HG03575 (cell line): ENCODE data around the gene TRABD2A.
"Not testable (repeated sequence)": the region's sequence is repeated elsewhere in the genome, so short reads cannot be mapped to it uniquely, and the experiment has no call there.

ENCODE experiments used
- ATAC-seq: cut with Tn5 transposase; IDR thresholded peaks from one replicate; pipeline ENCODE4 v1.9.1; 2021; ENCODE audit not compliant: unreplicated experiment, insufficient number of reproducible peaks, low FRiP score; ENCODE audit errors: extremely low read depth

TRABD2A gene, protein sequence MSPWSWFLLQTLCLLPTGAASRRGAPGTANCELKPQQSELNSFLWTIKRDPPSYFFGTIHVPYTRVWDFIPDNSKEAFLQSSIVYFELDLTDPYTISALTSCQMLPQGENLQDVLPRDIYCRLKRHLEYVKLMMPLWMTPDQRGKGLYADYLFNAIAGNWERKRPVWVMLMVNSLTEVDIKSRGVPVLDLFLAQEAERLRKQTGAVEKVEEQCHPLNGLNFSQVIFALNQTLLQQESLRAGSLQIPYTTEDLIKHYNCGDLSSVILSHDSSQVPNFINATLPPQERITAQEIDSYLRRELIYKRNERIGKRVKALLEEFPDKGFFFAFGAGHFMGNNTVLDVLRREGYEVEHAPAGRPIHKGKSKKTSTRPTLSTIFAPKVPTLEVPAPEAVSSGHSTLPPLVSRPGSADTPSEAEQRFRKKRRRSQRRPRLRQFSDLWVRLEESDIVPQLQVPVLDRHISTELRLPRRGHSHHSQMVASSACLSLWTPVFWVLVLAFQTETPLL

DNA sequence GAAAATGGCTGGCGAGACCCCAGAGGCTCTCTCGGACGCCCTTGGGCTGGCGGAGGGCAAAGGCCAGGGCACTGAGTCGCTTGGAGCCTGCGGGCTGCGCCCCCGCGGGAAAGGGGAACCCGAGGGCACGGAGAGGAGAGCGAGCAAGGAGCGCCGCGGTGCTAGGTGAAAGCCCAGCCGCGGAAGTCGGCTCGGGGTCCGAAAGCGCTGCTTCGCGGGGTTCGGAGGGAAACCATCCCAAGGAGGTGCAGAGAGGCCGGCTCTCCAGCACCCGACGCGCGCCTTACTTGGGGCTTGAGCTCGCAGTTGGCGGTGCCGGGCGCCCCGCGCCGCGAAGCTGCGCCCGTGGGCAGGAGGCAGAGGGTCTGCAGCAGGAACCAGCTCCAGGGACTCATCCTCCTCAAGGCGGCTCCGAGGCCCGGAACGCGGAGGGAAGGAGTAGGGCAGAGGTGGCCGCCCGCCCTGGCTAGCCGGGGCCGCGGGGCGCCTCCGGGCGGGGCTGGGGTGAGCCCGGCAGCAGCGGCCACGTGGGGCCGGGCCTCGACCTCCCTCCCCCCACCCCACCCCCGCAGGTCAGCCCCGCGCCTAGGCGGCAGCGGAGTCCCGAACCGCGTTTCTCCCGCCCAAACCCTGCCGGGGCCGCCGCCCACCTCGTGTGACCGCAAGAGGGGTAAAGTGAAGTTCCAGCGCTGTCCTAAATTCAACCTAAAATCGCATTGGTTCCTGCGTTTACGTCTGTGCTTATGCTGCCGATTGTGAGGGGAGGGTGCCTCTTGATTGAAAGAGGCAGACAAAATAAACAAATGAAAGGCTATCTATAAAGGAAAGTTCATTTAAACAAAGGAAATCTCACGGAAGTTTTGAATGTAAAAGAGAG lies at the start of gene TRABD2A:
Gene TRABD2A, minus strand, starts transcription at position 440 of the 877 bp plus-strand sequence. Its CDS starts 45 bp downstream, at position 395.
- ATAC-seq, result no peak

DNA sequence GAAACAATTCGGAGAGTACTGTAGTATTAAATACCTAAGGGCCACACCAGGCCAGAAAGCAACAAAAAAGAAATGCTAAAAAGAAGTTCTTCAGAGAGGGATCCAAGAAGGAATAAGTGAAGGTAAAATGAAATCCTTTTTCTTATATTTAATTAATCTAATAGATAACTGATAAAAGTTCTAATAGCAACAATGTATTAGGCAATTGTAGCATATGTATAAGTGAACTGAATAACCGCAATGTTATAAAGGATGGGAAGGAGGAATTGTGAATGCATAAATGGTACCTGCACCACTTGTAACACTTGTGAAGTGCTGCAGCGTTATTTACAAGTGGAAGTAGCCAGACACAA lies 46.4 kb upstream of the TRABD2A start:
- no peak for ATAC-seq

DNA sequence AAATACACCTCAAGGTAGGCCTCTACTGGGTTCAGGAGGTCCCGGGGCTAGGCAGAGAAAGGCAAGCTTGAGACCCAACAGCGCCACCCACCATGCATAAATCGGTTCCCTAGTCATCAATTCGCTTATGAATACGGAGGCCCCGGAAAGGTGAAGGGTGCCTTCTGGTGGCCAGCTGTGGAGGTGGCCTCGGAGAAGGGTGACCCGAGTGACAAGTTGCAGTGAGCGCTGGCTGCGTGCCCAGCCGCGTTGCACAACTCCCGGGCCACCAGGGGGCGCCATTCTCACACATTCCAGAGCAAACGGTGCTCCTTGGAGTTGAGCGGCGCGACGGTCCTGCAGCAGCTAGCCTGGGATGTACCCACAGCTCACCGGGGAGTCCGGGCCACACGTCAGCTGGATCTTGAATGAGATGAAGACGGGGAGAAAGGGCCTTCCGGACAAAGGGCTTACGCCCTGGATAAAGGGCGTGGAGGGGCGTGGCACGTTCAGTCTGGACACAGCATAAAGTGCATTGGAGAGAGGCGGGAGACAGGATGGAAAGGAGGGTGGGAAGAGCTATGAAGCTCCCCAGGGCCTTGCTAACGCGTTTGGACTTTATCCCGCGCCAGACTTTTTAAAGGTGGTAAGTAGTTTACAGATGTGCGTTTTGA lies 45.0 kb upstream of the TRABD2A start:
- peak; percentile 74 for ATAC-seq

DNA sequence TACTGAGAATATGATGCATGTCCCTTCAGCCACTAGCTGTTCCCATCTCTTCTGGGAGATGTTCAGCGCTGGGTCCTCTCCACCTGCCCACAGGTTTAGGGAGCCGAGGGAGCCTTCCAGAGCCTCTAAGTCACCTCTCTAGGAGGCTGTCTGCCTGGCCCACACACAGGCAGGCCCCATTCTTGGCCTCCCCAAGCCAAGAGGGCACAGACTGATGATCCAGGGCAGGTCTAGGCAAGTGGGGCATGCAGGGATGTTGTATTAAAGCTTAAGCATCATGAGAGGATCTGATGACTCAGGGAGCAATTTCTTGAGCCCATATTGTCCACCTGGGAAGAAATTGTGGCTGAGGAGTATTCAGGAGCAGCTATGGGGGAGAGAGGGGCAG lies 44.4 kb upstream of the TRABD2A start:
- no peak for ATAC-seq

DNA sequence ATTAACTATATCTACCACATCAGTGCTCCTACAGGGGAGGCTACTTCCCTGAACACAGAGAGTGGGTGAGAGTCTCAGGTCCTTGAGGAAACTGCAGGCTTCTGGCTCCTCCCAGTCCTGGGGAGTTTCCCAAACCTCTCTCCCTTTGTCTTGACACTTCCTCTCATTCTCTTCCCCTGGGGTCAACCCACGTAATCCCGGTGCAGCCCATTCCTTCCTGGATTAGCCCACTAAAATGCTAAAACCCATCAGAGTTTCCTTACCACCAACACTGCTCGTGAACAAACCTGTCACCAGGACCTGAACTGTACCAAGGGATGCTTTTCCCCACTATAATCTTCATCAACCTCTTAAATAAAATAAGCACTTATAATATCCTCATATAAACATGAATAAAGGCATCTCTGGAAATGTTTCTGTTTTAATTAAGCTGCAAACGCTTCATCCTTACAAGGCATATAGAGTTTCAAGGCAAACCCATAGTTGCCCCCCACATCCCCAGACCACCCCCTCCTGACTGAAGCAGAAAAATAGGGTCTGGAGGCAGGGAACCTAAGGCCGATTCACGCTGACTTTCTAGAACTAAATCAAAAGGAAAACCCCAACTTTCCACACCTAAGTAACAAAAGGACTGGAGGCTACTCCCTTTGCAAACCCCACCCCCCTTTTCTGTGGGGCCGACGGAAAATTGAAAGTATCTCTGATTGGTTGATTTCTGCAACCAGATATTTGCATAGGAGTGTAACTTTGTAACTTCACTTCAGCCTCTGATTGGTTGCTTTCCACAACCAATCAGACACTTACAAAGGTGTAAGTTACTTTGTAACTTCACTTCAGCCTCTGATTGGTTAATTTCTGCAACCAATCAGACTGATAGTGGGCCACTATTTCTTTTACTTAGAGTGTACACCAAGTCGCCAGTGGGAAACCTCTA lies 43.6 kb upstream of the TRABD2A start:
- ATAC-seq, result no peak

DNA sequence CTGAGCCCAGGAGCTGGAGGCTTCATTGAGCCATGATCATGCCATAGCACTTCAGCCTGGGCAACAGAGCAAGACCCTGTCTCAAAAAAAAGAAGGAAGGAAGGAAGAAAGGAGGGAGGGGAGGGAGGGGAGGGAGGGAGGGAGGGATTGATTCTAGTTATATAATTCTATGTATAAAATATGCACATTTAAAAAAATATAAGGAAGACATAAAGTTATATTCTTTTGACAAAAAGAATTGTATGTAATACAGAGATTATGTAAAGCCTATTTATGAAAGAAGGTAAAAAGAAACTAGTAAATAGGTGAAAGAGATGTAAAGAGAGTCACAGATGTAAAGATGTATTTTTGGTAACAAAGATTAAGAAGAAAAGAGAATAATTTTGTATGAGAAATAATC lies 42.1 kb upstream of the TRABD2A start:
- ATAC-seq, result no peak

DNA sequence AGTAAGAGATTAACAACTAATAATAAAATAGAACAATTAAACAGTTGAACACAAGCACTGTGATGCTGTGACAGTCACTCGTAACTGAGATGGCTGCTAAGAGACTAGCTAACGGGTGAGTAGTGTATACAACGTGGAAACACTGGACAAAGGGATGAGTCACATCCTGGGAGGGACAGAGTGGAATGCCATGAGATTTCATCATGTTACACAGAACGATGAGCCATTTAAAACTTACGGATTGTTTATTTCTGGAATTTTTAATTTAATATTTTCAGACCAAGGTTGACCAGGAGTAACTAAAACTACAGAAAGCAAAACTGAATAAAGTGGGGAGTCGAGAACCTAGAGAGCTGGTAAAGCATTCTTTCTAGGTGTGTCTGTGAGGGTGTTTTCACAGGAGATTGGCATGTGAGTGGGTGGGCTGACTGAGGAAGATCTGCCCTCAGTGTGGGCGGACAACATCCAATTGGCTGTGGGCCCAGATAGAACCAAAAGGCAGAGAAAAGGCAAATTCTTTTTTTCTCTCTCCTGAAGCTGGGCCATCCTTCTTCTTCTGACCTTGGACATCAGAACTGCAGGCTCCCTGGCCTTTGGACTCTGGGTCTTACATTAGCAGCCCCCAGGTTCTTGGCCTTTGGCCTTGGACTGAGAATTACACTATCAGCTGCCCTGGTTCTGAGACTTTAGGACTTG lies 39.1 kb upstream of the TRABD2A start:
- ATAC-seq, result peak; percentile 21

DNA sequence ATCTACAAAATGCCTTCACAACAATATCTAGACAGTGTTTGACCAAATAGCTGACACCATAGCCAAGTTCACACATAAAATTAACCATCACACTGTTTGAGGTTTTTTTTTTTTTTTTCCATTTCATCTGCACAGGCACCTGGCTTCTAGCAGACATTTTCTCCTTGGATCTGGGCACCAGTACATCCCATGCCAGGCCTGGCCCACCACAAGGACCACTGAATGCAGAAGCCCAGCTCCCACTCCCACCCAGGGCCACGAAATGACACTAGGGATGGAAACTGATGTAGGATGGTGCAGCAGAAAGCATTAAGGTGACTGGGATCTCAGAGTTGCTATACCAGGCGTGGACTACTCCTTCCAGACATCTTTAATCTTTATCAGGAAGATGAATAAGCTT lies 37.5 kb upstream of the TRABD2A start:
- no peak for ATAC-seq

DNA sequence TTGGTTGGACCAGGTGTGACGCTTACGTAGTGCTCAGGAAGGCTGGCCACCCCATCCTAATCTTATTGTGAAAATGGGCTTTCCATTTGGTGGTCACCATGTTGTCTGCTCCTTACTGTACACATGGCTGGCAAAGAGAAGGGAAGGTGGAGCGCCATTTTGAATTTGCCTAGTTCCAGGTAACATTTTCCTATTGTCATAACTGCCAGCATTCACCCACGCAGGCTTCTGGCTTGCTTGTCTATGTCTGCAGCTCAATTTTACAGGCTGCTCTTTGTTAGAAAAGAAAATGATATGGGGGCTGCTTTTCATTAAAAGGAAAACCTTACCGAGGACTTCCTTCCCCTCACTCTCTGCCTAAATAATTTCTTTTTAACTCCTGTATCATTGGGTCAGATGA lies 36.9 kb upstream of the TRABD2A start:
- ATAC-seq, result not testable (repeated sequence)

DNA sequence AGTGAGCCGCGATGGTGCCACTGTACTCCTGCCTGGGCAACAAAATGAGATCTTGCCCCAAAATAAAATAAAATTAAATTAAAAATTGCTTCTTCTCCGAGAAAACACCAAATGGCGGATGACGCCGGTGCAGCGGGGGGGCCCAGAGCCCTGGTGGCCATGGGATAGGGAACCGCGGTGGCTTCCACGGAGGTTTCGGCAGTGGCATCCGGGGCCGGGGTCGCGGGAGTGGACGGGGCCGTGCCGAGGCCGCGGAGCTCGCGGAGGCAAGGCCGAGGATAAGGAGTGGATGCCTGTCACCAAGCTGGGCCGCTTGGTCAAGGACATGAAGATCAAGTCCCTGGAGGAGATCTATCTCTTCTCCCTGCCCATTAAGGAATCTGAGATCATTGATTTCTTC lies 34.8 kb upstream of the TRABD2A start:
- ATAC-seq, result not testable (repeated sequence)

DNA sequence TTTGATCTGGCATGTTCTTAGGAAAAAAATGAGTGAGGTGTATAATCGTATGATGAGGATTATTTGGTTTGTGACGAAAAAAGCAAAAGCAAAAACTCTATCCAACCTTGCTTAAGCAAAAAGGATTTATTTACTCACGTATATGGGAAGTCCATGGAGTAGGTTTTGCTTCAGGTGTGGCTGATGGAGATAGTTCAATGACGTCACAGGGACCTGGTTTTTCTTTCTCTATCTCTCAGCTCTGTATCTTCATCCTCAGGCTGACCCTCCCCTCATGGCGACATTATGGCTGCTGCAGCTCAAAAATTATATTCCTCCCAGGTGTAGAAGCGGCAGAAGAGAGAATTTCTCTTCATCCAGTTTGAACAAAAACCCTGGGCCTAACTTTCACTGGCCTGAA lies 33.5 kb upstream of the TRABD2A start:
- no peak for ATAC-seq

DNA sequence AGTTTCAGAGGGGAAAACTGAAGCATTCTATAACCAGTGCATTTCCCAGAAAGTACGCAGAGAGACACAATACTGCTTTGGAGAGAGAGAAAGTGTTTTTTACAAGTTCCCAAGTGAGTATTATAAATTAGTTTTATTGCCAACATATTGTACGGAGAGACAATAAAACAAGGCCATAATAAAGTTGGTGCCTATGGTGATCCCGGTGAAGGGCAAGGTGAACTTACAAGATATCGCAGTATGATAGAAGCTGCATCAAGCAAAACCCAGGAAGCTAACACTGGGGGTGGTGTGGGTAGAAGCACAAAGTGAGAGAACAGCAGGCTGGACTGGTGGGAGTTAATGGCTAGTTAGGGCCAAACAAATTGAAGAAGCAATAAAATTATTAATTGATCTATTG lies 32.1 kb upstream of the TRABD2A start:
- ATAC-seq, result no peak

DNA sequence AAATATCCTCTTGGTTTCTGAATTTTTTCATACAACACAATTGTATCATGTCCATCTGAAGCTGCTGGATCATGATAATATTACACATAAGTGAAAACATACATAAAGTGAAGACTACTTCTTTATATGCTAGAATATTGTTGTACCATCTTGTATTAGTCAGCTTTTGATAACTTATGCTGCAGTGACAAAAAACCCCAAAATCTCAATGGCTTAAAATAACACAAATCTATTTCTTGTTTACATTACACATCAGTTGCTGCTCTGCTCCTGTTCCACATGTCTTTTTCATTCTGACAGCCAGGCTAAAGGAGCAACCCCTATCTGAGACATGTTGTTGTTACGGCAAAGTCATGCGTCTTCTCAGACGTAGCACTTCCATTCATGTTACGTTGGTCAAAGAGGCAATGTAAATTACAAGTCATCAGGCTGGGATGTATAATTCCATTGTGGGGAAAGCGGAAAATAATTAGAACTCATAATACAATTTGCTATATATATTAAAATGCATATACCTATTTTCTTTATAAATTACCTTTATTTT lies 30.3 kb upstream of the TRABD2A start:
- ATAC-seq, result no peak

DNA sequence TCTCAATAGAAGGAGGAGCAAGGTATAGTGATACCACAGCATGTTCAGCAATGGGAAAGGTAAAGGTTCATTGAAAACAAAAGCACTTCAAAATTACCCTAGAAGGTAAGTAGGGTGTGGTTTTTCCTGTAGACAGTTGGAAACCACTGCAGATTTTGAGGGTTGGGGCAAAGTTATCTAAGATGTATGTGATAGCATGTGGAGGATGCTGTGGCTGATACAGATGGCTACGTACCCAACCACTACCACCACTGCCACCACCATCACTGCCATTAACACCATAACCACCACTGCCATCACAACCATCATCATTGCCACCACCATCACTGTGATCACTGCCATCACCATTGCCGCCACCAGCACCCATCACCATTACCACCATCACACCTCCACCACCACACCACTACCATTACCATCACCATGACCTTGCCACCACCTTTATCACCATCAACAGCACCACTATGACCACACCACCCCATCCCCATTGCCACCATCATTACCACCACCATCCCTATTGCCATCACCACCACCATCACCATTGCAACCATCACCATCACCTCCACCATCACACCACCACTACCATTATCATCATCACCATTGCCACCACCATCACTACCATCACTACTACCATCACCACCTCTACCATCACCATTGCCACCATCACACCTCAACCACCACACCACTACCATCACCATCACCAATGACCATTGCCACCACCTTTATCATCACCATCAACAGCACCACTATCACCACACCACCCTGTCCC lies 28.2 kb upstream of the TRABD2A start:
- no peak for ATAC-seq

DNA sequence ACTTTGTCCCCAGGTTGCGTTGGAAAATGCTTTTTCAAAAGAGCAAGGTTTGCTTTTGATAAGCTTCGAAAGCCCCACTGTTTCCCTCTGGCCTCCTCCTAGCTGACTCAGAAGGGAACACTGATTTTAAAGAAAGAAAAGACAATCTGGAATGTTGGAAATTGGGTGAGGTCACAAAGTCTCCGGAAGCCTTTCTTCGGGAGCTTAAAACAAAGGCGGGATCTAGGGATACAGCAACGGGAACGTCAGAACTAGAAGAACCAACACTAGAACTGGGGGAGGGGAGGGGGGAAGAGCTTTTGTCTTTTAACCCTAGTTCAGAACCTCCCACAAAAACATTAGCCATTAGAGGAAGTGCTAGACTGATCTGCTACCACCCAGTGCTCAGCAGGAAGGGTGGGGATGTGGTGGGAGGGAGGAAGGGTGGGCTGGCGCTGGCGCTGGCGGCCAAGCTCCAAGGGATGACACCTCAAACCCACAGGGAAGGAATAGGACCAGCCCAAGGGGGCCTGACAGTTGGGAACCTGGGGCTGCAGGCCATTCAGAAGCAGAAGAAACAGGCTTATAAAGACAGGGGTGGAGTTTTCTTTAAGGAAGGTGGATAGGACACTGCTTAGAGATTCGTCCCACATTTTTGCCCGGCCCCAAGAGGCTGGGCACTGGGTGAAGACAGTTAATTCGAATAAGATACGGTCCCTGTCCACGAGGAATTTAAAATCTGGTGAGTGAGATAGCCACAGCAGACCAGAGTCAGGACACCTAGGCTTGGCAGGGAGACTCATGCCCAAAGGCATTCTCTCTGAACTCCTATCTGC lies 26.2 kb upstream of the TRABD2A start:
- no peak for ATAC-seq

DNA sequence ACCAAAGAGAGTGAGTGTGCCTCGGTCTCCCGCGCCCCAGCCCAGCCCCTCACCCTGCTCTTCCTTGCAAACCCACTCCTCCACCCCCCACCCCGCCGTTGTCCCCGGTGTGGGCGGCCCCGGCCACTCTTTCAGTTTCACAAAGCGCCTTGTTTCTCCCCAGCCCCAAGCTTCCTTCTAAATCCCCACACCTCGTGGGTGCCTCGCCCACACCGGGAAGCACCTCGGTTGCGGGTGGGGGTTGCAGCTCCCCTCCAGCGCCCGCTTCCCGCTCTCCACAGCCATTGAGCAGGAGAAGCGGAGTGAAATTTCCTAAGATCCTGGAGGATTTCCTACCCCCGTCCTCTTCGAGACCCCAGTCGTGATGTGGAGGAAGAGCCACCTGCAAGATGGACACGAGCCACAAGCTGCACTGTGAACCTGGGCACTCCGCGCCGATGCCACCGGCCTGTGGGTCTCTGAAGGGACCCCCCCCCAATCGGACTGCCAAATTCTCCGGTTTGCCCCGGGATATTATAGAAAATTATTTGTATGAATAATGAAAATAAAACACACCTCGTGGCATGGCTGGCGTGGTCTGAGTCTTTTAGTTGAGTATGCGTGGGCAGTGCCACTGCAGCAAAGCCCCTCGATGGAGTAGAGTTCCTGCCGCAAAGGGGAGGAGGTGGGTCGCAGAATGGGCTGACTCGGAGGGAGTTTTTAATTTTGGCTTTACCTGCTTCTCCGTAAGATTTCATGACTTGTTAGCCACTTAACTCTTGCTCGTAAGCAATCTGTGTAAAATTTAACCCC lies 25.4 kb upstream of the TRABD2A start:
- ATAC-seq, result no peak
